Measurements from ENCODE around the gene TOMM5. TPM values are rescaled to one million over a fixed set of nuclear protein-coding genes. Genes with fewer than 3 reads are reported as not detected.
"Not testable (repeated sequence)": the region's sequence is repeated elsewhere in the genome, so short reads cannot be mapped to it uniquely, and the experiment has no call there.

TOMM5 gene
- total RNA-seq, 1 donor from 2014 or later = 147 TPM

DNA sequence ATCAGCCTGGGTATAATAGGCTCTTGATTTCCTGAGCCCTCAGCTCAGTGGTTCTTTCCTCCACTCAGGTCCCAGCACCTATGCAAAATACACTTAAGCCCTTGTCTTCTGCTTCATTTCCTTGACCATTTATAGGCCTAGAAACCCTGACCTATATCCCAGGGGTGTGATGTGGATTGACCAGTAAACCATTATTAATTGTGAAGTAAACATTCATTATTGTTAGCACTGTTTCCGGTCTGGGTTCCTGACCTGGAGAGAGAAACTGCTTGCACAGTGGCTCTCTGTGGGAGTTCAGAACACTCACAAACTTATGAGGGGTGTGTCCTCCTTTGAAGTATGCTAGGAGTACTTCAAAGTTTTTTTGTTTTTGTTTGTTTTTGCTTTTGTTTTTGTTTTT lies 19.6 kb upstream of the TOMM5 start:
- no peak for DNase-seq (ENCODE audit: low spot score)

DNA sequence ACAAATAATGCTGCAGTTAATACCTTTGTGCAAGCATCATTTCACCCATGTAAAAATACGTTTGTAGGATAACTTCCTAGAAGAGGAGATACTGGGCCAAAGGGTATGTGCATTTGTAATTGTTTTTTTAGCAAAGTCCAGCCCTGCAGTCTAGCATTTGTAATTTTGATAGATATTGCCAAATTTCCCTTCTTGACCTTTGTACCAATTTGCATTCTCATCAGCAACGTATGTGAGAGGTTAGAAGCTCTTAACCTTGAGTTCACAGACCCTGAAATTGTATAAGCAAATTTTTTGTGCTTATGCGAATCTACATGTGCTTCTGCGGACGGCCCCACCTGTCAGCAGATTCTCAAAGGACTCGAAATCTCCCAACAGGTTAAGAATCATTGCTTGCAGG lies 18.6 kb upstream of the TOMM5 start:
- no peak for DNase-seq (ENCODE audit: low spot score)

- DNase-seq (ENCODE audit: low spot score) = no peak
These were observed 17.5 kb upstream of the TOMM5 start for GRCh38 chr9:37609735-37610397.

DNA sequence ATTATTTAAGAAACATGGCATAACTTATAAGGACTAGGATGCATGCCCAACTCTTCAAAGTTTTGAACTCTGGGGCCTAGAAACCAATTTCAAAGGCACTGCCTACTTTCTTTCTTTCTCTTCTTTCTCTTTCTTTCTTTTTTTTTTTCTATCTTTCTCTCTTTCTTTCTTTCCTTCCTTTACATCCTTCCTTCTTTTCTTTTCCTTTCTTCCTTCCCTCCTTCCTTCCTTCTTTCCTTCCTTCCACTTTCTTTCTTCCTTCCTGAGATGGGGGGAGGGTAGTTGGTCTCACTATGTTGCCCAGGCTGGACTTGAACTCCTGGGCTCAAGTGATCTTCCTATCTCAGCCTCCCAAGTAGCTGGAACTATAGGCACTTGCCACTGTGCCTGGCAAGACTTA lies 15.9 kb upstream of the TOMM5 start:
- no peak for DNase-seq (ENCODE audit: low spot score)

- DNase-seq (ENCODE audit: low spot score) = no peak
These were observed 11.9 kb upstream of the TOMM5 start for GRCh38 chr9:37604296-37604695.

- no peak for DNase-seq (ENCODE audit: low spot score)
These were observed 10.4 kb upstream of the TOMM5 start for GRCh38 chr9:37602817-37603216.

DNA sequence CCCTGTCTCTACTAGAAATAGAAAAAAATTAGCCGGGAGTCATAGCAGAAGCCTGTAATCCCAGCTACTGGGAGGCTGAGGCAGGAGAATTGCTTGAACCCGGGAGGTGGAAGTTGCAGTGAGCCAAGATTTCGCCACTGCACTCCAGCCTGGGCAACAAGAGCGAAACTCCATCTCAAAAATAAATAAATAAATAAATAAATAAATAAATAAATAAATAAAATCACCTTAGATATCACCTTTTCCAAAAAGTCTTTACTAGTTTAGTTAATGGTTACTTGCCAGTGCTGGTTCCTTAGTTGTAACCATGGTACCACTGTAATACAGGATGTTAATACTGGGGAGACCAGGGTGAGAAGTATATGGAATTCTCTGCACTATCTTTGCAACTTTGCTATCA lies 9.7 kb upstream of the TOMM5 start:
- DNase-seq (ENCODE audit: low spot score) = not testable (repeated sequence)

- no peak for DNase-seq (ENCODE audit: low spot score)
These were observed 4.1 kb upstream of the TOMM5 start for GRCh38 chr9:37596504-37596903.

- DNase-seq (ENCODE audit: low spot score) = no peak
These were observed 1.6 kb upstream of the TOMM5 start for GRCh38 chr9:37593883-37594448.

DNA sequence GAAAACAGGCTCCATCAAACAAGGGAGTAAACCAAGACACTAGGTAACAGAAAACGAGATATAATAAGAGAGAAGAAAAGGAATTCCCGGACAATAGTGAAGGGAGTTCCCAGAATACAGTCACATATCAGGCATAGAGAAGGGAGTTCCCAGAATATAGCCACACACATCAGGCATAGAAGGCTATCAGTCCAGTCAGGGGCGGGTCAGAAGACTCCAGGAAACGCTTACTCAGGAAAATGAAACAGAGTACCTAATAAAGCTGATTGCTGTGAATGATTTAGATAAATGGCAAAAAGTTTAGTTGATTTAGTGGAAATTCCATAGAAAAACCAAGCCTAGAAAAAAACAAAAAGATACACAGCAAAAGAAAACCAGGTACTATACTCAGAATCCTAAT lies 4.9 kb downstream of the TOMM5 start:
- DNase-seq (ENCODE audit: low spot score) = no peak

- DNase-seq (ENCODE audit: low spot score) = no peak
These were observed 8.8 kb downstream of the TOMM5 start for GRCh38 chr9:37583522-37584121.

DNA sequence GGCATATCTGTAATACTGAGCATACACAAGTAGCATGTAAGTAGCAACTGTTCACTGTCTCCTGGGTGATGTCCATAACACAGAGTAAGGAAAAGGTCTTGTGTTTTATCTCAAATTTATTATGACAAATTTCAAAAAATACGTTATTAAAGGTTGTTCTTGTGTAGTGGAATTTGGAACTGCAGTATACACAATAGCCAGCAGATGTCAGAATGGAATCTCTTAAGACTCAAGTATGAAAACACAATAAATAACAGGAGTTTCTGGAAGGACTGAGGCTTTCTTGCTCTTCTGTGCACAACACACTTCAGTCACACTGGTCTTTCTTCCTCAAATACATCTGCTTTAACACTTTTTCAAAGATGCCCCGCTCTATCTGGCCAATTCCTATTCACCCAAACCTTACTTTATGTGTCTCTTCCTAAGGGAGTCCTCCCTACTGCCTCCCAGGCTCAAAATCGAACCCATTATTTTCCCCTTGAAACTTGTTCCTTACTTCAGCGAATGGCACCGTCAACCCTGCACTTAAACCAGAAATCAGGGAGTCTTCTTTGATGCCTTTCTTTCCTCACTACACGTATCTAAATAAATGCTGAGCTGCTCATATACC lies 9.7 kb downstream of the TOMM5 start:
- peak; percentile 63 for DNase-seq (ENCODE audit: low spot score)

- DNase-seq (ENCODE audit: low spot score) = peak; percentile 79
These were observed 16.3 kb downstream of the TOMM5 start, which contains the start of gene FBXO10 for GRCh38 chr9:37575921-37576721. Gene FBXO10 (minus strand): TSS chr9:37576380. CDS start chr9:37541768, 34,612 bp downstream.

DNA sequence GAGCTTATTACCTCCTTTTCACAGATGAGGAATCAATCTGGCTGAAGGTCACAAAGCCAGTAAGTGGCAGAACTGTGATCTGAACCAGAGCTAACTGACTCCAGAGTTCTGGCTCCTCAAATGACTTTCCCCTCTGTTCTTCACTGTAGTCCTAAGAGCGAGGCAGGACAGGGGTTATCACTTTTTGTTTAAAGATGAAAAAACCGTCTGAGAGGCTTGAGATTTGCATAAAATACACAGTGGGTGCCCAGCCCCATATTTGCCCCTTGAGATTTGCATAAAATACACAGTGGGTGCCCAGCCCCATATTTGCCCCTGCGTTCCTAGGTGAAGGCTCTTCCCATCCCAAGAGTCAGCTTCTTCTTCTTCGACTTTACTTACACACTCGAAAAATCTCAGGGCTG lies 16.9 kb downstream of the TOMM5 start:
- peak; percentile 10 for DNase-seq (ENCODE audit: low spot score)

GRCh38 chr9:37575001-37575400 lies 17.4 kb downstream of the TOMM5 start:
- DNase-seq (ENCODE audit: low spot score) = no peak

GRCh38 chr9:37574241-37574721 lies 18.1 kb downstream of the TOMM5 start:
- peak; percentile 63 for DNase-seq (ENCODE audit: low spot score)

DNA sequence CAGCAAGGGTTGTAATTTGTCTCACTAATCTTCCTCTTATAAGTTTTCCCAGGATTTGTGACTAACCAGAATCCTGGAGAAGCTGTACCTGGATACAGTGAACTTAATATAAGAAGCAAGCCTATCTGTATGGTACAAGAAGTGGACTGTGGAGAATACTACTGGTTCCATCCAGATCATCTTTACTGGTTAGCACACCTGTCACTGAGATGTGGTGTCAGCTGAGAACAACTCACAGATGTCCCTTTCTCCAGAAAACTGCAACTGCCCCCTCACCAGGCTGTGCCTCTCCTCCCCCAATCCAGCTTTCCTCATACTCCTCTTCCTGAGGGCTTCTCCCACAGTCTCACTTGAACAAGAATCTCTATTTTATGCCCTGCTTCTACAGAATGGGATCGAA lies 21.1 kb downstream of the TOMM5 start:
- DNase-seq (ENCODE audit: low spot score) = no peak

DNA sequence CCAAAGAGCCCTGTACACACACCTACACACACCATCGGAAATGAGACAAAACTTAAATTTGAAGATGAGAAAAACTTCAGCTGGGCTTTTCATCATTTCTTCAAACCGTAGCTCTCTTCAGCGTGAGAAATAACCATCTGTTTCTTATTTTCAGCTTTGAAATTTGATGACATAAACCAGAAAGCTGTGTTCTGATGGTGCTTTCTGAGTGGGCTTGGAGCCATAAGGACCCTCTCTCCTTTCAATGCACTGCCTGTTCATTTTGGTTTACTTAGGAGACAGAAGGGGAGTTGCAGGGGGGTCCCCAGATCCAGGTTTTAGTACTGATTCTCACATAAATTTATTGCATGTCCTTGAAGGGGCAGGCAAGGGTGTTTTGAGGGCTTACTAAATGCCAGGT lies 25.7 kb downstream of the TOMM5 start:
- no peak for DNase-seq (ENCODE audit: low spot score)

GRCh38 chr9:37565661-37566618 lies 26.5 kb downstream of the TOMM5 start:
- DNase-seq (ENCODE audit: low spot score) = no peak

GRCh38 chr9:37564916-37565315 lies 27.5 kb downstream of the TOMM5 start:
- no peak for DNase-seq (ENCODE audit: low spot score)
